ENCODE results near the gene TOP1.
"Not testable (repeated sequence)": the region's sequence is repeated elsewhere in the genome, so short reads cannot be mapped to it uniquely, and the experiment has no call there.

The TOP1 gene

DNA sequence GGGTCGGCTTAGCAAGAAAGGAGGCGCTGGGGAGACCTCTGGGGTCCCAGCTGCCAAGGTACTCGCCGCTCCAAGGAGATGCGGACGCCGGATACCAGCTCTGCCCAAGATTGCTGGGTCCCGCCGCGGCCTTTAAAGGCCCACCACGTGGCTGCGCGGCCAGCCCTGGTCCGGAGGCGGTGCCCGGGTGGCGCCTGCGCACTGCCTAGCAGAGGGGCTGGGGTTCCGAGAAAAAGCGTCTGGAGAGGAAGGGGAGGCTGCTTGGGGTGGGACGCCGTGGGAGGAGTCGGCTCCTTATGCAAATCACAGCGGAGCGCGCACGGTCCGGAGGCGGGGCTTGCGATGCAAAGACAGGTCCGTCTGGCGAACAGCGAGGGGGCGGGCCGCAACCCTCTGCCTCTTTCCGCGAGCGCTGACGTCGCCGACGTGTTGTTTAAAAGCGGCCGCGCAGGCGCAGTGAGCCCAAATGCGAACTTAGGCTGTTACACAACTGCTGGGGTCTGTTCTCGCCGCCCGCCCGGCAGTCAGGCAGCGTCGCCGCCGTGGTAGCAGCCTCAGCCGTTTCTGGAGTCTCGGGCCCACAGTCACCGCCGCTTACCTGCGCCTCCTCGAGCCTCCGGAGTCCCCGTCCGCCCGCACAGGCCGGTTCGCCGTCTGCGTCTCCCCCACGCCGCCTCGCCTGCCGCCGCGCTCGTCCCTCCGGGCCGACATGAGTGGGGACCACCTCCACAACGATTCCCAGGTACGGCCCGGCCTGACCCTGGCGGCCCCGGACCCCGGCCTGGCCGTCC lies at the start of gene TOP1:
TOP1 (plus strand) TSS at position 464 of the 791 bp plus-strand sequence; CDS start at position 710, 246 bp downstream.
- DNase-seq = peak; percentile 99

DNA sequence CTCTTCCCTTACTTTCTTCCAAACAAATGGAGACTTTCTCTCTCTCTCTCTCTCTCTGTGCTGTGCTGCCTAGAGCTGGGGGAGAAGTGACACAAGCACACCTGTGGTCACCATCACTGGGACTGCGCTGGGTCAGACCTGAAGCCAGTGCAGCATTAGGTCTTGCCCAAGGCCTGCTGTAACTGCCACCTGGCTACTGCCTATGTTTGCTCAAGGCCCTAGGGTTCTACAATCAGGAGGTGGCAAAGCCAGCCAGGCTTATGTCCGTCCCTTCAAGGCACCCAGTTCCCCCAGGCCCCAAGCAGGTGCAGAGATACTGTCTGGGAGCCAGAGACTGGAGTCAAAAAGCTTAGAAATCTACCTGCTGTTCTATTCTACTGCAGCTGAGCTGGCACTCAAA lies 49.4 kb upstream of the TOP1 start:
- no peak for DNase-seq

GRCh38 chr20:40980106-40980827 lies 48.4 kb upstream of the TOP1 start:
- no peak for DNase-seq

GRCh38 chr20:40980828-40981310 lies 47.8 kb upstream of the TOP1 start:
- no peak for DNase-seq

DNA sequence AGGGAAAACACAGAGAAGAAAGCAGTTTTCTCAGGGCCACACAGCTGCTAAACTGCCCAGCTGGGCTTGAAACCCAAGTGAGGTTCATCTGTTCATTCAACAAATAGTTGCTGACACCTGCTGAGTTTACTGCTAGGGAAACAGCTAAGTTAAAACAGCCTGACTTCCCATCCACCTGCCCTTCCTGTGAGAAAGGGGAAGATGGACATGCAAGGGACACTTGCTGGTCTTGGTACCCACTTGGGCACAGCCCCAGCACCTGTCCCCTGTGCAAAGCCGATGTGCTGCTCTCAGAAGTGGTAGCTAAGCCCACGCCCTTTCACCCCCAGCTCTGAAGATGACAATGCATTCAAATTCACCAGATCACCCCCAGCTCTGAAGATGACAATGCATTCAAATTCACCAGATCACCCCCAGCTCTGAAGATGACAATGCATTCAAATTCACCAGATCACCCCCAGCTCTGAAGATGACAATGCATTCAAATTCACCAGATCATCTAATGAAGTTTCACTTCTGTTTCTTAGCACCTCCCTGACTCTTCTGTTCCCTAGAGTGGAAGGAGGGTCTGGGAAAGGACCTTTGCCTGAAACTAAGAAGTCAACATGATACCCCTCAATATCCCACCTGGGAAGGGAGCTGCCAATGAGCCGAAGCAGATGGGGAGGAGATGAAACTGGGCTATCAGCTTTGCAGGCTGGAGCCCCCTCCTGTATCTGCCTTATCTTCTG lies 46.0 kb upstream of the TOP1 start:
- DNase-seq = no peak

GRCh38 chr20:40983898-40984297 lies 44.7 kb upstream of the TOP1 start:
- DNase-seq = no peak

GRCh38 chr20:40984496-40984895 lies 44.1 kb upstream of the TOP1 start:
- no peak for DNase-seq

DNA sequence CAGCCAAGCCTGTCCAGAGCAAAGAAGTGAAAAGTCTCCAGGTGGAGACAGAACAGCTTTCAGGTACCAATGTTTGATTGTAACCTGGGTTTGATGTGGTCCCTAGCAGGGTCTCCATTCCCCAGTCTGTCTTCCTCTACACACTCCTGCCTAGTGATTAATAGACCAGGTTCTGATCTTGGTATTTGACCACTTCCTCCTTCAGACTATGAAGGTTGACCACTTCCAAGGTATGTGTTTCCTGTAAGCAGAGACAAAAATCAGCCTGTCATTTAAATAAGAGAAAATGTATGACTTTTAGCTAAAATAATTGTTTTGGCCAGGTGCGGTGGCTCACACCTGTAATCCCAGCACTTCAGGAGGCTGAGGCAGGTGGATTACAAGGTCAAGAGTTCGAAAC lies 41.8 kb upstream of the TOP1 start:
- no peak for DNase-seq

GRCh38 chr20:40990542-40991120 lies 38.0 kb upstream of the TOP1 start:
- DNase-seq = peak; percentile 63

- no peak for DNase-seq
Observed at GRCh38 chr20:40991181-40991889, 37.3 kb upstream of the TOP1 start.

DNA sequence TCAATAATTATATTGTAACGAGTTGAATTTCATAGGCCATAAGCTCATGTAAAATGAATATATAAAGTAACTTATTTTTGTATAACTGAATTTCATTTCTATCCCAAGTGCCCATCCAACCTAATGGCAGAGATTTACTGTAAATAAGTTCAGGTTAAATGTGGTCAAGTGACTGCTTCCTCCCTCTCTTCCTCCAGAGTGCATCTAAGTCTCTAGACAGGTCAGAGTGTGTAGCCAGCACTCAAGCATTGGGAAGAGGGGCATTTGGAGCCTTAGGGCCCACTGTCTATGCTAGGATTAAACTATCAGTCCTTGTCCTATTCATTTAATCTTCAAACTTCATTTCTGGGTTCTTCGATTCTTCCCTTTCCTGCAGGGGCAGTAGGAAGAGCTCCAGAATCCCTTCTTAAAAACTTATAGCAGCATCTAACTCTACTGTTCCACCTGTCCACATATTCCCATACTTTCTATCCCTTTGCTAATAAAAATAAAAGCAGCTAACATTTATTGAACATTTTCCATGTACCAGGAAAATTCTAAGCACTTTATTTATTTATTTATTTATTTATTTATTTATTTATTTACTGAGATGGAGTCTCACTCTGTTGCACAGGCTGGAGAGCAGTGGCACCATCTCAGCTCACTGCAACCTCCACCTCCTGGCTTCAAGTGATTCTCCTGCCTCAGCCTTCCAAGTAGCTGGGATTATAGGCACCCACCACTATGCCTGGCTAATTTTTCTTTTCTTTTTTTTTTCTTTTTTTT lies 36.1 kb upstream of the TOP1 start:
- DNase-seq = no peak

- DNase-seq = no peak
Observed at GRCh38 chr20:40993794-40994540, 34.7 kb upstream of the TOP1 start.

DNA sequence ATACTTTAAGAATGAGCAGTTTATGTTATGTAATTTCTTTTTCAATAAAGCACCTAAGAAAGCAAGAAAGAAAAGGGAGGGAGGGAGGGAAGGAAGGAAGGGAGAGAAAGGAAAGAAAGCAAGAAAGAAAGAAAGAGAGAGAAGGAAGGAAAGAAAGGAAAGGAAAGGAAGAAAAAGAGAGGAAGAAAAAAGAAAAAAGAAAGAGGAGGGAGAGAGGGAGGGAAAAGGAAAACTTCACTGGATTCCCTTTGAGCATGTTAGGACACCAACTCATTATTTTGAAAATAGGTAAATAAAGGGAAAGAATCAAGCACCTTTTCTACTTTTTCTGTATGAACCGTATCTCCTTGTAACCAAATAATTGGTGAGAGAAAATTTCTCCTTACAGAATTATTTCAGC lies 32.3 kb upstream of the TOP1 start:
- no peak for DNase-seq

- DNase-seq = no peak
Observed at GRCh38 chr20:40997116-40997515, 31.5 kb upstream of the TOP1 start.

DNA sequence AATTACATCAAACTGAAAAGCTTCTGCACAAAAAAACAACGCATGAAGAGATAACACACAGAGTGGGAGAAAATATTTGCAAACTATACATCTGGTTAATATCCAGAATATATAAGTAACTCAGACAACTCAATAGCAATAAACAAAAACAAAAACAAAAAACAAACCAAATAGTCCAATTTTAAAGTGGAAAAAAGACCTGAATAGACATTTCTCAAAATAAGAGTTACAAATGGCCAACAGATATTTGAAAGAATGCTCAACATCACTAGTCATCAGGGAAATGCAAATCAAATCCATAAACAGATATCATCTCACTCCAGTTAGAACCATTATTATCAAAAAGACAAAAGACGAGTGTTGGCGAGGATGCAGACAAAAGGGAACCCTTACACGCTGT lies 28.8 kb upstream of the TOP1 start:
- DNase-seq = no peak

DNA sequence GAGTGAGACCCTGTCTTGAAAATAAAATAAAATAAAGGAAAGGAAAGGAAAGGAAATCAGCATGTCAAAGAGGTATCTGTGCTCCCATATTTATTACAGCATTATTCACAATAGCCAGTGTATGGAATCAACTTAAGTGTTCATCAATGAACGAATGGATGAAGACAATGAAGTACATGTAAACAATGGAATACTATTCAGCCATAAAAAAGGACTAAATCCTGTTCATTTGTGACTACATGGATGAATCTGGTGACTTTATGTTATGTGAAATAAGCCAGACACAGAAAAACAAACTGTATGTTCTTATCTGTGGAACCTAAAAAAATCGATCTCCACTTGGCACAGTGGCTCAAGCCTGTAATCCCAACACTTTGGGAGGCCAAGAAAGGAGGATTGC lies 28.0 kb upstream of the TOP1 start:
- DNase-seq = no peak

DNA sequence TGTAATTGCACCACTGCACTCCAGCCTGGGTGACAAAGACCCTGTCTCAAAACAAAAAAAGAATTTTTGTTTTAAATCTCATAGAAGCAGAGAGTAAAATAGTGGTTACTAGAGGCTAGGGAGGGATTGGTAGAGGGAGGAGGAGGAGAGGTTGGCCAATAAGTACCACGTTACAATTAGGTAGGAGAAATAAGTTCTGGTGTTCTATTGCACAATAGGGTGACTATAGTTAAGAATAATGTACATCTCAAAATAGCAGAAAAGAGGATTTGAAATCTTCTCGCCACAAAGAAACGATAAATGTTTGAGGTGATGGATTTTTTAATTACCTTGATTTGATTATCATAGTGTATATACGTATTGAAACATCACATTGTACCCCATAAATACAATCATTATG lies 27.1 kb upstream of the TOP1 start:
- DNase-seq = no peak

DNA sequence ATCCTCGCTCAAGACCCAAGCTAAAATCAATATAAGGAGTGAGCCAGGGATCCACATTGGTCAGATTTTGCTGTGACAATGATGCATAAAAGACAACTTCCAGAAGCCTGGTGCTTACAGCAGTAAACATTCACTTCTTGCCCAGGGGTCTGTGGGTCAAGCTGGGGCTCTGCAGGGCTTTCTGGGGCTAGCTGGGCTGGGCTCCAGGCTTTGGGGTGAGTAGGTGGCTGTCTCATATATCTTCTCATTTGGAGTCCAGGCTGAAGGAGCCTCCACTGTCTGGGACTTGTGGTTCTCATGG lies 25.8 kb upstream of the TOP1 start:
- no peak for DNase-seq

DNA sequence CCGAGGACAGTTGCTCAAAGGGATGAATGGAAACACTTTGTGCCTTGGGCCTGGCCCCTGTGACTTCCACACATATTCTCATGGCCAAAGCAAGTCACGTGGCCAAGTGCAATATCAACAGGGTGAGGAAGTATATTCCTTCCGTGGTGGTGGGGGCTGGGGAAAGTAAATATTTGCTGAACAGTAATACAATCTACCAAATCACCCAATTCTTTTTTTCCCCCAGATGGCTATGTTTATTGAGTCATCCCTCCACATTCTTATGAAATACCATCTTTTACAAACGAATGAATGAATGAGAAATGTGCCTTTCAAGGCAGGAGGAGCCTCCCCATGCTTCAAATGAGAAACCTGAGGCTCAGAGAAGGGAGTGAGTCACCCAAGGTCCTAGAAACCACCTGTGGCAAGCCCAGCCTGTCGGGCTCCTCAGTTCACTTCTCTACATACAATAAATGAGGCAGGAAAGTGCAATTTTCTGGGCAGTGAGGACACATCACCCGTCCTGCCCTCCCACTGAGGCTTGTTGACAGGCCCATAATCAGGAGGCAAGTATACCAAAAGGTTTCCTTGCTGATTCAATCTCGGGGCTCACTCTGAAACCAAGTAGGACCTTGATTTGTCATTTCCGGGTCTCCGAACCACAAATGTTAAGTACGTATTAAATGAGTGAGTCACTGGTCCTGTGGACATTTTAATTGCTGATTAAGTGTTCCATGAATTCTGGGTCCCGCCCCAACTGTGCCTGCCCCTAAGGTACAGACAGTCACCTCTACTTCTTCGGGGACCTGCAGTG lies 25.3 kb upstream of the TOP1 start:
- DNase-seq = peak; percentile 45

DNA sequence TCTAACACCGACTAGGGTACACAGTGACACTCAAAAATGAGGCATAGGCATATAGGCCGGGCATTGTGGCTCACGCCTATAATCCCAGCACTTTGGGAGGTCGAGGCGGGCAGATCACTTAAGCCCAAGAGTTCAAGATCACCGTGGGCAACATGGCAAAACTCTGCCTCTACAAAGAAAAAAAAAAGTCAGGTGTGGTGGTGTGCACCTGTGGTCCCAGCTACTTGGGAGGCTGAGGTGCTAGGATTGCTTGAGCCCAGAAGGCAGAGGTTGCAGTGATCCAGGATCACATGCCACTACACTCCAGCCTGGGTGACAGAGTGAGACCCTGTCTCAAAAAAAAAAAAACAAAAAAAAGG lies 24.7 kb upstream of the TOP1 start:
- not testable (repeated sequence) for DNase-seq
